ENCODE data around the gene RSPH6A.
A peak's percentile ranks its signal among the peaks of the same experiment; 100 is the strongest.

The RSPH6A gene

DNA sequence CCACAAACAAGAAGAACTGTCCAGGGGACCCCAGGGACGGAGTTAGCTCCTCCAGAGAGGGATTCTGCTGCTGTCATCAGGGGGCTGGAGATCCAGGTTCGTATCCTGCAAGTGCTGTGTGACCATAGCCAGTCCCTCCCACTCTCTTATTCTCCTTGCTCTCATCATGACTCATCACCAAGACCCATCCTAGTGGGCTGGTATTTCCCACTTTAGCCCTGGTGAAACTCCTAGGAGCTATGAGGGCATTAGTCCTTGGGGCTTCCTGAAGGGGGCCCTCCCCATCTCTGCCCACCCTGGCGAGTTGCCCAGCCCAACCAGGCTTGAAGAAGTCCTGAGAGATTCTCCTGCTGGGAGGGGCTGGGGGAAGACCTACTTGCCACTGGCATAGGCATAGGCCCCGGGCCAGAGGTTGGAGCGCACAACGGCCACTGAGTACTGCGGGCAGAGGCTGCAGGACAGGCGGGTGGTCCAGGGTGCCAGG lies 15.0 kb downstream of the RSPH6A start:
- Histone ChIP-seq H3K4me1 (ENCODE audit: control insufficient read depth, insufficient read depth, low read length) (peaks cover 2% of the 10 kb centered on the region; the same call in 1 of the 2 replicates), H3K27ac (ENCODE audit: extremely low read depth, low read depth, low read length) (no peak overlapping the region), H3K4me3 (ENCODE audit: low read depth, low read length) (no peak overlapping the region), H3K36me3 (ENCODE audit: control insufficient read depth in 2 of 2, insufficient read depth in 1 of 2, low read length in 2 of 2) (no peaks in the 10 kb centered on the region), H3K9me3 (ENCODE audit: control insufficient read depth, insufficient read depth, low read depth, low read length) (no peaks in the 10 kb centered on the region)
- CTCF ChIA-PET = interaction anchor here (0.6 to 8.7 kb wide), 17 partner anchors 13 to 570 kb away, joined by 3 to 80 read pairs (median 4); partner anchors contain the start of genes SIX5 and SYMPK
- POLR2A ChIA-PET = interaction anchor here (0.5 to 2.0 kb wide), 5 partner anchors 15 to 108 kb away, joined by 3 to 37 read pairs (median 4); partner anchors contain the start of genes QPCTL, SIX5 and SNRPD2
- TF ChIP-seq ZFHX2 (tag by site-specific recombination; conservative IDR thresholded peaks at IDR 0.05) = peak; percentile 58
- no peak for TF ChIP-seq KLF8 (tag by site-specific recombination; IDR thresholded peaks at IDR 0.05)
- no peak for TF ChIP-seq ZNF560 (tag by site-specific recombination; IDR thresholded peaks at IDR 0.05; ENCODE audit: borderline replicate concordance)
- 0 out of 2 replicates have a peak, but pooled peaks have one; percentile 31 for TF ChIP-seq ZNF768 (tag by site-specific recombination; IDR thresholded peaks at IDR 0.05)
- TF ChIP-seq ZFP69B (tag by site-specific recombination; IDR thresholded peaks at IDR 0.05) = 0 out of 2 replicates have a peak, but pooled peaks have one; percentile 56
- TF ChIP-seq ZNF660 (tag by site-specific recombination; IDR thresholded peaks at IDR 0.05) = no peak
- TF ChIP-seq ZNF600 (tag by site-specific recombination; IDR thresholded peaks at IDR 0.05) = peak; percentile 89
- TF ChIP-seq ZNF138 (tag by site-specific recombination; IDR thresholded peaks at IDR 0.05; ENCODE audit: borderline replicate concordance) = no peak
- TF ChIP-seq, protein P1, sequence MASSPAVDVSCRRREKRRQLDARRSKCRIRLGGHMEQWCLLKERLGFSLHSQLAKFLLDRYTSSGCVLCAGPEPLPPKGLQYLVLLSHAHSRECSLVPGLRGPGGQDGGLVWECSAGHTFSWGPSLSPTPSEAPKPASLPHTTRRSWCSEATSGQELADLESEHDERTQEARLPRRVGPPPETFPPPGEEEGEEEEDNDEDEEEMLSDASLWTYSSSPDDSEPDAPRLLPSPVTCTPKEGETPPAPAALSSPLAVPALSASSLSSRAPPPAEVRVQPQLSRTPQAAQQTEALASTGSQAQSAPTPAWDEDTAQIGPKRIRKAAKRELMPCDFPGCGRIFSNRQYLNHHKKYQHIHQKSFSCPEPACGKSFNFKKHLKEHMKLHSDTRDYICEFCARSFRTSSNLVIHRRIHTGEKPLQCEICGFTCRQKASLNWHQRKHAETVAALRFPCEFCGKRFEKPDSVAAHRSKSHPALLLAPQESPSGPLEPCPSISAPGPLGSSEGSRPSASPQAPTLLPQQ (tag by site-specific recombination; IDR thresholded peaks at IDR 0.05) = peak; percentile 92
- TF ChIP-seq, protein P2, sequence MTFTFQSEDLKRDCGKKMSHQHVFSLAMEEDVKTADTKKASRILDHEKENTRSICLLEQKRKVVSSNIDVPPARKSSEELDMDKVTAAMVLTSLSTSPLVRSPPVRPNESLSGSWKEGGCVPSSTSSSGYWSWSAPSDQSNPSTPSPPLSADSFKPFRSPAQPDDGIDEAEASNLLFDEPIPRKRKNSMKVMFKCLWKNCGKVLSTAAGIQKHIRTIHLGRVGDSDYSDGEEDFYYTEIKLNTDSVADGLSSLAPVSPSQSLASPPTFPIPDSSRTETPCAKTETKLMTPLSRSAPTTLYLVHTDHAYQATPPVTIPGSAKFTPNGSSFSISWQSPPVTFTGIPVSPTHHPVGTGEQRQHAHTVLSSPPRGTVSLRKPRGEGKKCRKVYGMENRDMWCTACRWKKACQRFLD (tag by site-specific recombination; IDR thresholded peaks at IDR 0.05) = no peak
- TF ChIP-seq, protein P3, sequence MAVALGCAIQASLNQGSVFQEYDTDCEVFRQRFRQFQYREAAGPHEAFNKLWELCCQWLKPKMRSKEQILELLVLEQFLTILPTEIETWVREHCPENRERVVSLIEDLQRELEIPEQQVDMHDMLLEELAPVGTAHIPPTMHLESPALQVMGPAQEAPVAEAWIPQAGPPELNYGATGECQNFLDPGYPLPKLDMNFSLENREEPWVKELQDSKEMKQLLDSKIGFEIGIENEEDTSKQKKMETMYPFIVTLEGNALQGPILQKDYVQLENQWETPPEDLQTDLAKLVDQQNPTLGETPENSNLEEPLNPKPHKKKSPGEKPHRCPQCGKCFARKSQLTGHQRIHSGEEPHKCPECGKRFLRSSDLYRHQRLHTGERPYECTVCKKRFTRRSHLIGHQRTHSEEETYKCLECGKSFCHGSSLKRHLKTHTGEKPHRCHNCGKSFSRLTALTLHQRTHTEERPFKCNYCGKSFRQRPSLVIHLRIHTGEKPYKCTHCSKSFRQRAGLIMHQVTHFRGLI (tag by site-specific recombination; IDR thresholded peaks at IDR 0.05) = 0 out of 2 replicates have a peak, but pooled peaks have one; percentile 15
- no peak for TF ChIP-seq SCRT1 (tag by site-specific recombination; IDR thresholded peaks at IDR 0.05; ENCODE audit: borderline replicate concordance)
- TF ChIP-seq, protein P4, sequence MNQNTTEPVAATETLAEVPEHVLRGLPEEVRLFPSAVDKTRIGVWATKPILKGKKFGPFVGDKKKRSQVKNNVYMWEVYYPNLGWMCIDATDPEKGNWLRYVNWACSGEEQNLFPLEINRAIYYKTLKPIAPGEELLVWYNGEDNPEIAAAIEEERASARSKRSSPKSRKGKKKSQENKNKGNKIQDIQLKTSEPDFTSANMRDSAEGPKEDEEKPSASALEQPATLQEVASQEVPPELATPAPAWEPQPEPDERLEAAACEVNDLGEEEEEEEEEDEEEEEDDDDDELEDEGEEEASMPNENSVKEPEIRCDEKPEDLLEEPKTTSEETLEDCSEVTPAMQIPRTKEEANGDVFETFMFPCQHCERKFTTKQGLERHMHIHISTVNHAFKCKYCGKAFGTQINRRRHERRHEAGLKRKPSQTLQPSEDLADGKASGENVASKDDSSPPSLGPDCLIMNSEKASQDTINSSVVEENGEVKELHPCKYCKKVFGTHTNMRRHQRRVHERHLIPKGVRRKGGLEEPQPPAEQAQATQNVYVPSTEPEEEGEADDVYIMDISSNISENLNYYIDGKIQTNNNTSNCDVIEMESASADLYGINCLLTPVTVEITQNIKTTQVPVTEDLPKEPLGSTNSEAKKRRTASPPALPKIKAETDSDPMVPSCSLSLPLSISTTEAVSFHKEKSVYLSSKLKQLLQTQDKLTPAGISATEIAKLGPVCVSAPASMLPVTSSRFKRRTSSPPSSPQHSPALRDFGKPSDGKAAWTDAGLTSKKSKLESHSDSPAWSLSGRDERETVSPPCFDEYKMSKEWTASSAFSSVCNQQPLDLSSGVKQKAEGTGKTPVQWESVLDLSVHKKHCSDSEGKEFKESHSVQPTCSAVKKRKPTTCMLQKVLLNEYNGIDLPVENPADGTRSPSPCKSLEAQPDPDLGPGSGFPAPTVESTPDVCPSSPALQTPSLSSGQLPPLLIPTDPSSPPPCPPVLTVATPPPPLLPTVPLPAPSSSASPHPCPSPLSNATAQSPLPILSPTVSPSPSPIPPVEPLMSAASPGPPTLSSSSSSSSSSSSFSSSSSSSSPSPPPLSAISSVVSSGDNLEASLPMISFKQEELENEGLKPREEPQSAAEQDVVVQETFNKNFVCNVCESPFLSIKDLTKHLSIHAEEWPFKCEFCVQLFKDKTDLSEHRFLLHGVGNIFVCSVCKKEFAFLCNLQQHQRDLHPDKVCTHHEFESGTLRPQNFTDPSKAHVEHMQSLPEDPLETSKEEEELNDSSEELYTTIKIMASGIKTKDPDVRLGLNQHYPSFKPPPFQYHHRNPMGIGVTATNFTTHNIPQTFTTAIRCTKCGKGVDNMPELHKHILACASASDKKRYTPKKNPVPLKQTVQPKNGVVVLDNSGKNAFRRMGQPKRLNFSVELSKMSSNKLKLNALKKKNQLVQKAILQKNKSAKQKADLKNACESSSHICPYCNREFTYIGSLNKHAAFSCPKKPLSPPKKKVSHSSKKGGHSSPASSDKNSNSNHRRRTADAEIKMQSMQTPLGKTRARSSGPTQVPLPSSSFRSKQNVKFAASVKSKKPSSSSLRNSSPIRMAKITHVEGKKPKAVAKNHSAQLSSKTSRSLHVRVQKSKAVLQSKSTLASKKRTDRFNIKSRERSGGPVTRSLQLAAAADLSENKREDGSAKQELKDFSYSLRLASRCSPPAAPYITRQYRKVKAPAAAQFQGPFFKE (tag by site-specific recombination; IDR thresholded peaks at IDR 0.05; ENCODE audit: borderline replicate concordance) = no peak
- TF ChIP-seq, protein P5, sequence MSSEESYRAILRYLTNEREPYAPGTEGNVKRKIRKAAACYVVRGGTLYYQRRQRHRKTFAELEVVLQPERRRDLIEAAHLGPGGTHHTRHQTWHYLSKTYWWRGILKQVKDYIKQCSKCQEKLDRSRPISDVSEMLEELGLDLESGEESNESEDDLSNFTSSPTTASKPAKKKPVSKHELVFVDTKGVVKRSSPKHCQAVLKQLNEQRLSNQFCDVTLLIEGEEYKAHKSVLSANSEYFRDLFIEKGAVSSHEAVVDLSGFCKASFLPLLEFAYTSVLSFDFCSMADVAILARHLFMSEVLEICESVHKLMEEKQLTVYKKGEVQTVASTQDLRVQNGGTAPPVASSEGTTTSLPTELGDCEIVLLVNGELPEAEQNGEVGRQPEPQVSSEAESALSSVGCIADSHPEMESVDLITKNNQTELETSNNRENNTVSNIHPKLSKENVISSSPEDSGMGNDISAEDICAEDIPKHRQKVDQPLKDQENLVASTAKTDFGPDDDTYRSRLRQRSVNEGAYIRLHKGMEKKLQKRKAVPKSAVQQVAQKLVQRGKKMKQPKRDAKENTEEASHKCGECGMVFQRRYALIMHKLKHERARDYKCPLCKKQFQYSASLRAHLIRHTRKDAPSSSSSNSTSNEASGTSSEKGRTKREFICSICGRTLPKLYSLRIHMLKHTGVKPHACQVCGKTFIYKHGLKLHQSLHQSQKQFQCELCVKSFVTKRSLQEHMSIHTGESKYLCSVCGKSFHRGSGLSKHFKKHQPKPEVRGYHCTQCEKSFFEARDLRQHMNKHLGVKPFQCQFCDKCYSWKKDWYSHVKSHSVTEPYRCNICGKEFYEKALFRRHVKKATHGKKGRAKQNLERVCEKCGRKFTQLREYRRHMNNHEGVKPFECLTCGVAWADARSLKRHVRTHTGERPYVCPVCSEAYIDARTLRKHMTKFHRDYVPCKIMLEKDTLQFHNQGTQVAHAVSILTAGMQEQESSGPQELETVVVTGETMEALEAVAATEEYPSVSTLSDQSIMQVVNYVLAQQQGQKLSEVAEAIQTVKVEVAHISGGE (tag by site-specific recombination; conservative IDR thresholded peaks at IDR 0.05; ENCODE audit: low read depth) = no peak
- no peak for TF ChIP-seq ZNF404 (tag by site-specific recombination; IDR thresholded peaks at IDR 0.05)
- peak; percentile 62; the same call in 1 of the 2 replicates for TF ChIP-seq EGR2 (tag by site-specific recombination; IDR thresholded peaks at IDR 0.05; ENCODE audit: low read depth)
- TF ChIP-seq IKZF3 (tag by site-specific recombination; IDR thresholded peaks at IDR 0.05) = no peak
- no peak for TF ChIP-seq ZNF544 (tag by site-specific recombination; IDR thresholded peaks at IDR 0.05)
- TF ChIP-seq FEZF1 (tag by site-specific recombination; IDR thresholded peaks at IDR 0.05) = no peak
- TF ChIP-seq ZNF529 (tag by site-specific recombination; IDR thresholded peaks at IDR 0.05; ENCODE audit: insufficient replicate concordance) = no peak
- TF ChIP-seq, protein P6, sequence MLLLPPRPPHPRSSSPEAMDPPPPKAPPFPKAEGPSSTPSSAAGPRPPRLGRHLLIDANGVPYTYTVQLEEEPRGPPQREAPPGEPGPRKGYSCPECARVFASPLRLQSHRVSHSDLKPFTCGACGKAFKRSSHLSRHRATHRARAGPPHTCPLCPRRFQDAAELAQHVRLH (tag by site-specific recombination; IDR thresholded peaks at IDR 0.05) = no peak
- TF ChIP-seq ZNF610 (tag by site-specific recombination; IDR thresholded peaks at IDR 0.05; ENCODE audit: borderline replicate concordance) = no peak

Measured in HEK293 (cell line).